GM06990 (cell line): ENCODE data around the gene IRX4.

Experiments
- DNase-seq: peaks from one replicate; pipeline ENCODE4 v3.0.0-alpha.2; 2011; ENCODE audit not compliant: insufficient read length; ENCODE audit errors: extremely low read depth
- H3K27me3 ChIP-seq: replicated peaks from 2 replicates; pipeline ENCODE4 v1.6.0; 2011; ENCODE audit warnings: low read length; ENCODE audit not compliant: control insufficient read depth, insufficient read depth
- H3K36me3 ChIP-seq: 2 replicates; pipeline ENCODE4 v1.5.1; 2011; ENCODE audit warnings: low read length; ENCODE audit not compliant: control insufficient read depth, insufficient read depth
- H3K4me3 ChIP-seq: replicated peaks from 2 replicates; pipeline ENCODE4 v1.5.1; 2011; ENCODE audit warnings: low read depth, mild to moderate bottlenecking, control low read depth, low read length
- TF ChIP-seq, protein P1 (sequence below): IDR thresholded peaks from 2 replicates; pipeline ENCODE4 v1.5.1; 2011; ENCODE audit warnings: low read length, control low read depth, mild to moderate bottlenecking, inconsistent platforms; ENCODE audit not compliant: insufficient read depth, poor library complexity, severe bottlenecking

IRX4 gene

GRCh38 chr5:1911773-1912235 lies 29.1 kb upstream of the IRX4 start:
- H3K36me3 ChIP-seq = no peaks in the 10 kb centered on the region
- no peak overlapping the region for H3K4me3 ChIP-seq
- H3K27me3 ChIP-seq = no peaks in the 10 kb centered on the region; the same call in 1 of the 2 replicates
- no peak for DNase-seq
- TF ChIP-seq, protein P1, sequence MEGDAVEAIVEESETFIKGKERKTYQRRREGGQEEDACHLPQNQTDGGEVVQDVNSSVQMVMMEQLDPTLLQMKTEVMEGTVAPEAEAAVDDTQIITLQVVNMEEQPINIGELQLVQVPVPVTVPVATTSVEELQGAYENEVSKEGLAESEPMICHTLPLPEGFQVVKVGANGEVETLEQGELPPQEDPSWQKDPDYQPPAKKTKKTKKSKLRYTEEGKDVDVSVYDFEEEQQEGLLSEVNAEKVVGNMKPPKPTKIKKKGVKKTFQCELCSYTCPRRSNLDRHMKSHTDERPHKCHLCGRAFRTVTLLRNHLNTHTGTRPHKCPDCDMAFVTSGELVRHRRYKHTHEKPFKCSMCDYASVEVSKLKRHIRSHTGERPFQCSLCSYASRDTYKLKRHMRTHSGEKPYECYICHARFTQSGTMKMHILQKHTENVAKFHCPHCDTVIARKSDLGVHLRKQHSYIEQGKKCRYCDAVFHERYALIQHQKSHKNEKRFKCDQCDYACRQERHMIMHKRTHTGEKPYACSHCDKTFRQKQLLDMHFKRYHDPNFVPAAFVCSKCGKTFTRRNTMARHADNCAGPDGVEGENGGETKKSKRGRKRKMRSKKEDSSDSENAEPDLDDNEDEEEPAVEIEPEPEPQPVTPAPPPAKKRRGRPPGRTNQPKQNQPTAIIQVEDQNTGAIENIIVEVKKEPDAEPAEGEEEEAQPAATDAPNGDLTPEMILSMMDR = no peak

DNA sequence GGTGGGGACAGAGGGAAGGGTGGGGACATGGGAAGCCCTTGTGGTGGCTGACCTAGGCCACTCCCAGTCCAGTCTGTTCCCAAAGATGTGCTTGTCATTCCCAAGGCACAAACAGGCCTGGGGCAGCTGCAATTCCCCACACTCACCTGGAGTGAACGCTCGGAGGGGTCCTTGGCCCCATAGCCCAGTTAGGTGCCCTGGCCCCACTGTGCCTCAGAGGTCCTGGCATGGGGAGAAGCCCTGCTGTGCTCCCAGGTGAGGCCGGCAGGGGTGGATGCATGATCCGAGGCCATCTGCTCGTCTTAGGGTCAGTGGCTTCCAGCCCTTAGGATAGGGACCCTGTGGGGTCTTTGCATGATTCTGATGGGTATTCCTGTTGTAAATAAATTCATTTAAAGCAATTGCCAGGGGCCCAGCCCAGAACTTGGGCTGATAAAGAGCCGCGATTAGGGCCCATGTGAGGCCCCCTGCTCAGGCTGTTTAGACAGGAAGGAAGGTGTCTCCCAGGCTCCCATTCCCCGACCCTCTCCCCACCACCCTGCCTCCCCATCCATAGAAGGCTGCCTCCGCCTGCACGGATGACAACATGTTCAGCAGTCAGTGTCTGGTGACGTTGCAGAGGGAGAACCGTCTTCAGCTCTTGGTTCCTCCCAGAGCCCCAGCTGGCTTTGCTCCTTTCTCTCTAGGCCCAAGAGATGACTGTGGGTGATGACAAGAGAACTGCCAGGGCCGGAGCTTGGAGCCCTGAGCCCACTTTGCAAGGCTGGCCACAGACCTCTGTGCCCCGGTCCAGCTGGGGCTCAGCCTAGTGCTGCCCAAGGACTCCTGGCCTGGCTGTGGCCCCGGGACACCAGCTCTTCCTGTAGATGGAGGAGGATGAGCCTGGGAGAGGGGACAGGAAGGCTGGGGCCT lies 28.4 kb upstream of the IRX4 start:
- Histone ChIP-seq H3K4me3 (no peak overlapping the region), H3K27me3 (no peaks in the 10 kb centered on the region; the same call in 1 of the 2 replicates), H3K36me3 (no peaks in the 10 kb centered on the region)
- TF ChIP-seq, protein P1 = no peak
- no peak for DNase-seq

- TF ChIP-seq, protein P1 = no peak
- Histone ChIP-seq H3K4me3 (no peak overlapping the region), H3K36me3 (no peaks in the 10 kb centered on the region), H3K27me3 (no peaks in the 10 kb centered on the region; the same call in 1 of the 2 replicates)
- DNase-seq = no peak
Observed at GRCh38 chr5:1910081-1910760, 27.5 kb upstream of the IRX4 start.

DNA sequence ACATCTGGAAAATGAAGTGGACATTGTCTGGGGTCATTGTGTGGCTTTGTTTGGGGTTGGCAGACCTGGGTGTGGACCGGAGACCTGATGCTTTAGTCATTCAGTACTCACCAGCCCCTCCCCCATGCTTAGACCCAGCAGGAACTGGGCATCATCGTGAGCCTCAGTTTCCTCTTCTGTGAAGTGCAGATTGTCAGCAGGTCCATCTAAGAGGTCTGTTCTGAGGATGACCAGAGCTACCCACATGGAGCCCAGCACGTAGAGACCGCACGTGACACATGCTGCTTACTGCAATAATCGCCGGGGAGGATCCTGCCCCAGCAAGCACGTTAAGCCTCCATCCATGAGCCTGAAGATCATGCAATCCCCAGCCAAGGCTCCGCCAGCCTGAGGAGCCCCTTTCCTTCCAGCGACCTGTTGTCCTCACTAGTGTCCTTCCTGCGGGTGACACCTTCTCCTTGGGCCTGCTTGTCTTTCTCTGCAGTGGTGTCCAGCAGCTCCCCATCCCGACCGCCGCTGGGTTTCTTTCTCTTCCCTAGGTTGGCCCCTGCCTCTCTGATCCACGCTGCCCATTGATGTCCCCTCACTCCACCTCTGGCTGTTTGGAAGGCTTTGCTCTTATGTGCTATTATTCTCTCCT lies 26.7 kb upstream of the IRX4 start:
- no peak for DNase-seq
- TF ChIP-seq, protein P1 = no peak
- Histone ChIP-seq H3K36me3 (no peaks in the 10 kb centered on the region), H3K4me3 (no peak overlapping the region), H3K27me3 (no peaks in the 10 kb centered on the region; the same call in 1 of the 2 replicates)

DNA sequence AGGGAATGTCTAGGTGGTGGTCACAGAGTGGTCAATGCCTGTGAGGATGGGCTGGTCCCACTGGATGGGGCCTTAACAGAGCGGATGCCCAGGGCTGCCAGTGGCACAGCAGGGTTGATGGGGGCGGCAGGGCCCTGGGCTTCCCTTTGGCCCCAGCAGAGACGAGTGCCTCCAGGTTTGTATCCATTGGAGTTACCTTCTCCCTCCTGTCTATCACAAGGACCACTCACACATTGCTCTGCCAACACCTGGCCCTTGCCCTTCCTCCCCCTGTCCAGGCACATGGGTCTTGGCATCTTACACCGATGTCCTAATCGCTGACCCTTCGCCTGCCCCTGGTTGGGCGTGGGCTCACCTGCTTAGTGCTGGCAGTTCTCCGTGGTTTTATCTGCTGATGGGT lies 26.2 kb upstream of the IRX4 start:
- Histone ChIP-seq H3K27me3 (no peaks in the 10 kb centered on the region; the same call in 1 of the 2 replicates), H3K36me3 (no peaks in the 10 kb centered on the region), H3K4me3 (no peak overlapping the region)
- TF ChIP-seq, protein P1 = no peak
- no peak for DNase-seq
